ENCODE measurements around the gene VAMP2.

VAMP2 gene

DNA sequence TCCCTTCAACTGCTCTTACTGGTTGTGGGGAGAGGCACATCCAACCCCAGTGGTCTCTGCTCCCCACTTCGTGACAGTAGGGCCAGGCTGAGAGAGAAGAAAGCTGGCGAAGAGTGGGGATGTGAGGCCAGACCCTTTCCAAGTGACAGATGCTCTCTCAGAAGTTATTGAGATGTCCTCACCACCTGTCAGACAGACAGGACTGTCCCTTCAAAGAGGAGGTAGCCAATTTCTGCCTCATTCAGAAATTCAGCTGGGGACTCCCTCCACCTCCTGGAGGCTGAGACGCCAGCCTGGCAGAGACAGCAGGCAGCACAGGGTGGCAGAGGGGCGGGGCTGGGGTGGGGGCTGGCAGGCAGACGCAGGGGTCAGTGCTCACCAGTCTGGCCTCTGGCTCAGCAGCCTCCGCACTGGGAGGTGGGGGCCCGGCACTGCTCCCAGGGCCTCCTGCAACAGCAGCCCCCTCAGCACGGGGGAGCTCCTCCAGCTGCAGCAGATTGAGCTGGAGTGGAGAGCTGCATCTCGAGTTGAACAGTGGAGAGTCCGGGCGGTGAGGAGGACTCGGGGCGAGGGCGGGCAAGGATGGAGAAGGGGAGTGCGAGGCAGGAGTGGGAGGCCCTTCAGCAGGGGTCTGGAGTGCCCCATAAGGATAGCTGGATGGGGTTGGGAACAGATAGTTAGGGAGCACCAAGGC is 19.7 kb downstream of the VAMP2 start:
- no peak for DNase-seq (ENCODE audit: low spot score)

DNA sequence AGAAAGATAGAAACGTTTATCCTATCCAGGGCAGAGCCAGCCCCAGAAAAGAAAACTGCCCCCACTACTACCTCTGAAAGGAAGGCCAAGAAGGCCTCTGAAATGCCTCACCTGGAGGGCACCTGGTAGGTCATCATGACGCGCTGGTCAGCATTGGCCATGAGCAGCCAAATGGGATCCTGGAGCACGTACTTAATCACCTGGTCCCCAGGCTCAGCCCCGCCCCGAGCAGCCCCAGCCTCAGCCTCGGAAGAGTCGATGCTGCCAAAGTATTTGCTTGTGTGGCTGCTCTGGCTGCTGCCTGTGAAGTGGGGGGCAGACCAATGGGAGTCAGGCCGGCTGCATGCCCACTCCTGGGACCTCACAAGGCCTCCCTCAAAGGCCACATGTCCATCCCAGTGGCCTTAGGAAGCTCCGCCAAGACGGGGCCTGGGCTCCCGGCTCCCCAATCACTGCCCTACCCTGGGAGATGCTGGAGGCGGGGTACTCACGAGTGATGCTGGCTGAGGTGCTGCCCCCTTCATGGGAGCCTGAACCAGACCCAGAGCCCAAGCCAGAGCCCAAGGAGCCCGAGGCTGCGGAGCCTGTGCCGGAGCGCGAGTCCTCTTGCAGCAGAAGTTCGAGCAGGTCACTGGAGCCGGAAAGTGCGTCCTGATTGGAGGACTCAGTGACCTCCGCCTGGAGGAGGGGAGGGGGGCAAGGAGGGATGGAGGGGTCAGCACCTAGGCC is 20.4 kb downstream of the VAMP2 start:
- no peak for DNase-seq (ENCODE audit: low spot score)

DNA sequence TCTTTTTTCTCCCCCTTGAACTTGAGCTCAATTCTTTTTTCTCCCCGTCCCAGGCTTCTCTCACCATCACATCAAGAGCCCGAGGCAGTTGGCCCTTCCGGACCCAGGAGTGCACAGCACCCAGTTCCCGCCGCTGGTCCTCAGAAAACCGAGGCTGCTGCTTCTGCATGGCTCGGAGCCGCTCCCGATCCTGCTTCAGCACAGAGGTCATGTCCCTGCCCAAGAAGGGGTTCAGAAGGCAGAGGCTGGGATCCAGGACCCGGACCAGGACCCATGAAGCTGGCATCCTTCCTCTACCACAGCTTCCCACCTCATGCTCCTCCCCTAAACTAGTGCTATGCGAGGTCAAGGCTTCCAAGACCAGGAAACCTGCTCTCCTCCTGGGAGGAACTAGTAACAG is 21.0 kb downstream of the VAMP2 start:
- no peak for DNase-seq (ENCODE audit: low spot score)

DNA sequence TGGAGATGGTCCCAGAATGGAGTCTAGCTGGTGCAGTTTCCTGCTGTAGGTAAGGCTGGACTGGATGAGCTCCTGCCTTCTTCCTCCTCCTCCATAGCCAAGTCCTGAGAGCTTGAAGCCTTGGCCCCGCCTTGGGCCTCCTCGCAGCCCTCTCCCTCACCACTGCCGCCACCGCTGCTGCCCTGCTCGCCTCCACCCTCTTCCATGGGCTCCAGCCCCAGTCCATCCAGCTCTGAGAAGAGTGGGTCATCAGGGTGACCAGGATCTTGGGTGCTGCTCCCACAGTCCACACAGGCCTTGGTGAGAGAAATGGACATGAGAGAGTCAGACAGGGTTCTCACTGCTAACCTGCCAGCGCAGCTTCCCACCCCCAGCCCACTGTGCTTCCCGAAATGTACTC is 21.7 kb downstream of the VAMP2 start:
- DNase-seq (ENCODE audit: low spot score): no peak

DNA sequence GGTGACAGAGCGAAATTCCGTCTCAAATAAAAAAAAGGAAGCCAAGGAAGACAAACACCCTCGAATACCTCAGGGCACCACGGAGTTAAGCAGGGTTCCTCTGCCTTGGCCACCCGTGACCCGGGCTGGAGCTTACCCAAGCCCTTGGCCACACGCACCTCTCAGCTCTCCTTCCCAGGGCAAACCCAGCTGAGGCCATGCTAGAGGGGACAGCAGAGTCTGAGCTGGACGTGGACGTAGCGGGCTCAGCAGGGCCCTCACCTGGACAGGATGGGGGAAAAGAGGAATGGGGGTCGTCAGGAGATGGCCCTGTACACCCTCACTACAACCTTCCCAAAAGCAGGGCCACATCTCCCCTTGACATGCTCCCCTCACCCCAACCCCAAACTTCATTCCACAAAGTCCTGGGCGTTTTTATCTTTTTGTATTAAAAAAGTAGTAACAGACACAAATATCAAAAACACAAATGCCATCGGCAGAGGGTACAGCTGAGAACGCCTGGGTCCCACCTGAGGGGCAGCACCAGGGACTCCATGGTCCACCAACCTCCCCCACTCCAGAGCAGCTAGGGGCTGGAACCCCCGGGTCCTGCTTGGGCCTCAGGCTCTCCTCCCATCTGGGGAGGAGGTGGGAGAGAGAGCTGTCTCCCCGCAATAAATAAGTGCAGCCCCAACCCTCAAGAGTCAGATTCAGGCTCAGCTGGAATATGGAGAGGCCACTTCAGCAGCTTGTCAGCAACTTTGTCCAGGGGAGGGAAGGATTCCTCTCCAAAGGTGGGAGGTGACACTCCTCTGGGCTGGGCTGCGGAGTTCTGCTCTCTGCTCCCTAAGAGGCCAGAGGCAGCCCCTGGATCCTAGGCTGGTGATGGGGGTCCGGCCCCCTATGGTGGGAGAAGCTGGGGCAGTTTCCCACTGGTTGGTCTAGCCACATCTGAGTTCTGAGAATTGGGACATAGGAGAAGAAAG is 22.4 kb downstream of the VAMP2 start:
- no peak for DNase-seq (ENCODE audit: low spot score)

DNA sequence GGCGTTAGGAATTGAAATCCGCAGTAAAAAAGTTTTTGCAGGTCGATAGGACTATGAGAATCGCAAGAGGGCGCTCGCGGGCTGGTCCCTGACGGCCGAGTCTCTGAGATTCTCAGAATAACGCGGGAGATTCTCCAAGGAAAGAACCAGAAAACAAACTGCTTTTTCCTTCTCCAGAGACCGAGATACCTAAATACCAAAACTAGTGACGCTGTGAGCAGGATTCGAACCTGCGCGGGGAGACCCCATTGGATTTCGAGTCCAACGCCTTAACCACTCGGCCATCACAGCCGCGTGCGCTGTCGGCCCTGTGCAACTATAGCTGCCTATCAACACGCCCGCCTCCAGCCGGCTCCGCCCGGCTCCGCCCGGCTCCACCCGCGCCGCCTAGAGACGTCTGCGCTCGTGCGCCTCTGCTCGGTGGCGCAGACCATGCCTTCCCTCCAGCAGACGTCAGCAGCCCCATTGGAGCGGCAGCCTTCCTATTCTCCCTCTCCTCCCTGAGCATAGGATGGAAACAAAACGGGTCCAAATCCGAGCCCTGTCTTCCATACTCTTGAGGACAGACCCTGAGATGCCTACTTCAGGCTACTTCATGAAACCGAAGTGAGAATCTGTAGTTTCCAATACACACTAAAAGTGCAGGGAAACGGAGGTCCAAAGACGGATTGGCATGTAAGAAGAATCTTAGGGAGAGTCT is 23.9 kb downstream of the VAMP2 start:
- peak; percentile 88 for DNase-seq (ENCODE audit: low spot score)

DNA sequence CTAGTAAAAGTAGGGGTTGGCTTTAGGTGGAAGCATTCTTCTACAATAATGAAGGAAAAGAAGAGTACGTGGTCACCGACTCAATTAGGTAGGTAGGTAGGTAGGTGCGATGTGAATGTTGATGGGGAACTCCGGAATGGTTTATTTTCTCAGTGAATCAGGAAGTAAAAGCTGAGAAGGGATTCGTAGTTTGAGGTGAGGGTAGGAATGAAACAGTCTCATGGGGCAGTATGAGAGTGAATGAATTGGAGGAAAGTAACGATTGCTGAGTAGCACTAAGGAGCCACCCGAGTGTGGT is 24.4 kb downstream of the VAMP2 start:
- DNase-seq (ENCODE audit: low spot score): no peak

DNA sequence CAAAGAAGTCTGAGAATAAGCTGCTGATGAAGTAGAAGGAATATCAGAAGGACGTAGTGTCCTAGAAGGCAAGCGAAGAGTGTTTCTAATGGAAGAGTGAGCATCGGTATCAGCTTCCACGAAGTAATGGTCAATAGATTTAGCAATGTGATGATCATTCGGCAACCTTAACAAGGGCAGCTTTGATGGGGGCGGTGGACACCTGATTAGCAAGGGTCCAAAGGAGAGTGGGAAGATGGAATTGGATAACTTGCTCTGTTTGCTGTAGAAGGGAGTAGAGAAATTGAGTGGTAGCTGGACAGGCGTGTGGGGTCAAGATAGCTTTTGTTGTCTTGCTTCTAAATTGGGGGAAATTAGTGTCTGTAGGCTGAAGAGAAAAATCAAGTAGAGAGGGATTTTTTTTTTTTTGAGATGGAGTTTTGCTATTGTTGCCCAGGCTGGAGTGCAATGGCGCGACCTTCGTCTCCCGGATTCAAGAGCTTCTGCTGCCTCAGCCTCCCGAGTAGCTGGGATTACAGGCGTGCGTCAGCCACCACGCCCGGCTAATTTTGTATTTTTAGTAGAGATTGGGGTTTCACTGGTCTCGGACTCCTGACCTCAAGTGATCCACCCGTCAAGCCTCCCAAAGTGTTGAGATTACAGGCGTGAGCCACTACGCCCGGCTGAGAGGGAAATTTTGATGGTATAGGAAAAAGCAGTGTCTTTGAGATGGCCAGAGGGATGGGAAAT is 24.9 kb downstream of the VAMP2 start:
- no peak for DNase-seq (ENCODE audit: low spot score)

DNA sequence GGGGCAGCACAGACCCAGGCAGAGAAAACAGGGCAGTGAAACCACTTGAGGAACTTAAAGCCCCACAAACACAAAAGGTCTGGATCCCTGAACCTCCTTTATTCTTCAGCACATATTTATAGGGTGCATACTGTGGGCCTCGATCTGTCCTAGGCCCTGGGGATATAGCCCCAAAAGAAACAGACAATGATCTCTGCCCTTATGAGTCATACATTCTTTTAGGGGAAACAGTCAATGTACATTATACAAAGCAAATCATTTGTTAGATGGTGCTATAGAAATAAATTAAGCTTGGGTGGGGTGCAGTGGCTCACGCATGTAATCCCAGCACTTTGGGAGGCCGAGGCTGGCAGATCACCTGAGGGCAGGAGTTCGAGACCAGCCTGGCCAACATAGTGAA is 28.8 kb downstream of the VAMP2 start:
- DNase-seq (ENCODE audit: low spot score): no peak

DNA sequence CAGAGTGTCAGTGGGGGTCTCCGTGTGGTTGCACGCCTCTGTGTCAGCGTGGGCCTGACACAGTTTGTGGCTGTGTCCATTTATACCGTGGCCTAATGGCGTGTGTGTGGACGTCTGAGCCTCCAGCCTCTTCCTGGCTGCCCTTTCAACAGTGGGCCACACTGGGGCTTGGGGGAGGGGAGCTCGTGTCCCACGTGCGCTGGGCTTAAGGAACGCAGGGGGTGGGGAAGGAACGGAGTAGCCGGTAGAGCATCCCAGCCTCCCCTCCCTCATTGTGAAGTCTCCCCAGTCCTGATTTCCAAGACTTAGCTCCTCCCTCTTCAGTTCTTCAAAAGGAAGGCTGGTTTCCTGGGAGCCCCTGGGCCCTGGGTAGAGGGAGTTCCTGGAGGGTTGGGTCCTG is 29.3 kb downstream of the VAMP2 start:
- no peak for DNase-seq (ENCODE audit: low spot score)

DNA sequence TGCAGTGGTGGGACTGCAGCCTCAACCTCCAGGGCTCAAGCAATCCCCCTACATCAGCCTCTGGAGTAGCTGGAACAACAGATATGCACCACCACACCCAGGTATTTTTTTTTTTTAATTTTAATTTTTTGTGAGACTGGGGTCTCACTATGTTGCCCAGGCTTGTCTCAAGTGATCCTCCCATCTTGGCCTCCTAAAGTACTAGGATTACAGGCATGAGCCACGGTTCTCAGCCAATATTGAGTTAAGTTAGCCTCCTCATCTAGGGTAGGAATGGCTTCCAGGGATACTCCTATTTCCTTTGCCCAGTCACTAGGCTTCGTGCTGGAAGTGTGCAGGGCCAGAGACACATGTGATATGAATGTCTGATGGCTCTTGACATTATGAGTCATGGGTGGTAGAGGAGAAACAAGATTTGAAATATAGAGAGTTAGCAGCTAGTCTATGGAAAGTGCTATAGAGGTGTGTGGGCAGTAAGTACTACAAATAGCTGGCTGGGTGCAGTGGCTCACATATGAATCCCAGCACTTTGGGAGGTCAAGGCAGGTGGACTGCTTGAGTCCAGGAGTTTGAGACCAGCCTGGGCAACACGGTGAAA is 30.8 kb downstream of the VAMP2 start:
- no peak for DNase-seq (ENCODE audit: low spot score)

DNA sequence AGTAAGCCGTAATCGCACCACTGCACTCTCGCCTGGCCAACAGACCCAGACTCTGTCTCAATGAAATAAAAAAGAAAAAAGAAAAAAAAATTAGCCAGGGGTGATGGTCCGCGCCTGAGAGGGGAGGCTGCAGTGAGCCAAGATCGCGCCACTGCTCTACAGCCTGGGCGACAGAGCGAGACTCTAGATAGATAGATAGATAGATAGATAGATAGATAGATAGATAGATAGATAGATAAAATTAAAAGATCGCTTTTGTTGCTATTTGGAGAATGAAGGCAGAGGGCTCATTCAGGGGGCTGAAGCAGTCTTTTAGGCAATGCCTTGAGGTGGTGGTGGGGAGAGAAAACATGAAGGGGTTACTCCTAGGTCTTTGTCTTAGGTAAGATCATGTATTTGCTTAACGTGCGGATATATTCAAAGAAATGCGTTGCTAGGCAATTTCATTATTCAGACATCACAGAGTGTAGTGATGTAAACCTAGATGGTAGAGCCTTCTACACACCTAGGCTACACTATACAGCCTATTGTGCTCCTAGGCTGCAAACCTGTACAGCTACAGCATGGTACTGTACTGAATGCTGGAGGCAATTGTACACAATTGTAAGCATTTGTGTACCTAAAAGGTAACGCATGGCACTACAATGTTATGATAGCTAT is 34.5 kb downstream of the VAMP2 start:
- no peak for DNase-seq (ENCODE audit: low spot score)

DNA sequence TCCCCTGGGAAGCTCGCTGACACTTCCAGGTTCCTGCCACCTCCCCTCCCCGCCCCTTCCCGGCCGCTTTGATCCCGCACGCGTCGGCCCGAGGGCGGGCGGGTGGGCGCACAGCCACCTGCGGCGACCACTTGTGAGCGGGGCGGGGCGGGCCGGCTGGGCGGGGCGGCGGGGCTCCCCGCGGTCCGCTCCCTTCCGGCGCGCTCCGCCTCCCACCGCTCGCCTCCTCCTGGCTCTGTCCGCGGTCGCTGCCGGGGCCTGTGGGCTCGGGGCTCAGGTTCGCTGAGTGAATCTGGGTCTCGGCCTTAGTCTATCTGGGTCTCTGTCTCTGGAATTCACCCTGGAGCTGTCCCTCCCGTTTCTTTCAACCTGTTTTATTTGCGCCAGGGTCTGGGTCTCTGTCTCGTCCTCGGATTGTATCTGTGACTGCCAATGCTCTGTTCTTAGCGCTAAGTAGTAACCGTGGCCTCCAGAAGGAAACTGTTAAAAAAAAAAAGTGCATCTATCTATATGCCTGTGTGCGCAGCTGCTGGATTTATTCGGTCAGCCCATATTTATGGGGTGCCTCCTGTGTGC is 36.2 kb downstream of the VAMP2 start:
- no peak for DNase-seq (ENCODE audit: low spot score)

DNA sequence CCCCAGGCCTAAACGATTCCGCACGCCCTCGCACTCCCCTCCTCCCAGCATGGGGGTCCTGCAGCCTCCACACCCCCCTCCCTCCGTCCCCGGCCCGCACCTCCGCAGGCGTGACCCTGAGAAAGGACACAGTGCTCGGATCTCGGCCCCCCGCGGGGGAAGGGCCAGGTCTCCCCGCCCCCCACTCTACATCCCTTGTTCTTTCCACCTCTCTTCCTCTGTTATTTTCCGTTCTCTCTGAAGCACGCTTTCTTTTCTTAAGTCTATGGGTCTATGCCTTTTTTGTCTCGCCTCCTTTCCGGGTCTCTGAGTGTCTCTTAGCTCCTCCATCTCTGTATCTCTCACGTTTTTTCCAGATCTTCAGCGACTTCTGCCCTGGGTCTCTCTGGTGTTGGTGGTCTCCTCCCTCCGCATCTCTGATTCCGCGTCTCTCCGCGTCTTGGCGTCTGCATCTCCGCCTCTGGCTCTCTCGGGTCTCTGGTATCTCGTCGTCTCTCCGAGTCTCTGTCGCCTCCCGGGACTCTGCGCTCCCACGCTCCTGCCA is 36.7 kb downstream of the VAMP2 start:
- DNase-seq (ENCODE audit: low spot score): no peak

DNA sequence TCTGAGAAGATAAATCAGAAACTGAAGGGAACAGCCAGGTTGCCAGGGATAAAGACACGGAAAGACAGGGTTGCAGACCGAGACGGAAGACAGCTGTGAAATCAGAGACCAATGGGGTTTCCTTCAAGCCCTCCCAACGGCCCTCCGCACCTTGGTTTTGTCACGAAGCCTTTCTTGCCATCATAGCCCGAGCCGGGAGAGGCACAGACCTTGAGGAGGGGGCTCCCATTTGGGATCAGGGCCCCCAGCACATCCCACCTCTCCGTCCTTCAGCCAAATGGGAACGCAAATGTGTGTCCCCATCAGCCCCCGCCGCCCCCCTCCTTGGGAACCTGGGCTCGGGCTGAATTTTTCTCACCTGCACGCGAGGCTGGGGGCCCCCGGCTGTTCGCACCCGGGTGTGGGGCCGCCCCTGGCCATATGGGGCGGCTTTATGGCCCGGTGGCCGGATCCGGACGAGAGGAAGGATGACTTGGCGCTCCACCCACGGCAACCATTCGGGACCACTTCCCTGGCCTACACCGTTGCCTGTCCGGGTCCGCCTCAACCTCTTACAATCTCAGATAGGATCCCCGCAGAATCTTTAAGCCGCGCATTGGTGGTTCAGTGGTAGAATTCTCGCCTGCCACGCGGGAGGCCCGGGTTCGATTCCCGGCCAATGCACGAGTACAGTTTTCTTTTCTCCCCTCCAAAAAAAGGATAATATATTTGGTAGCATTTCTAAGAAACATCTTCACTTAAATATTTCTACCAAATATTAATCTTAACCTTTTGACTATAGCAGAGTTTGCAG is 37.4 kb downstream of the VAMP2 start:
- peak; percentile 74 for DNase-seq (ENCODE audit: low spot score)

DNA sequence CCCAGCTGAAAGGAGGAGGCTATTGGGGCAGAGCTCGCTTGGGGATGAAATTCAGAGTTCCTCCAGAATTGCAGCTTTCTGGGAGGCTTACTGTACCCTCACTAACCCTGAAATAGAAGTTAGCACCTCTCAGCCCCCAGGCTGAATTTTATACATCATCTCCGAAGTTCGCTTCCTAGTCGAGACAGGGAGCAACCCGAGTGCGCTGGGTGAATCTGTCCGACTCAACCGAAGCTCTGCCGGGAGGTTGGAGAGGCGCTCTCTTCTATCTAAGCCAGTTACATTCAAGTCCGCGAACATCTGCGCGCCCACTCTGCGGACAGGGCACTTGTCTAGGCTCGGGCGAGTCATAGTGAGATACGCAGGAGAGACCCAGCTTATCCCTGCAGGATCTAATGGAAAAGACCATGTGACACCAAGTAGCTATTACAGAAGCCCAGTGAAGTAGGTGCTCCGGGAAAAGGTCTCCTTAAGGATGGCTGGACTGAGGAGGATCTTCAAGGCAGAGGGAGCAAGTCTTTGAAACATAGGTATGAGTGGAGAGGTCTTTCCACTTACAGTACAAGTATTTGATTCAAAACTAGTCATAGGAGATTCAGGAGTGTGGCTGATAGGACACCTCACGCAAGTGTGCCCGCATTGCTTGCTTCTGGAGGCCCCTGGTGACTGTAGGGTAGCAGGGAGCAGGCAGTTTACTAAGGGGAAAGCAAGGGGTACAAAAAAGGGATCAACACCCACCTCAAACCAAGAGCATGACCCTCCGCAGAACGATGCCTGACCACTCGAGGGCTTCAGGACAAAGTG is 38.2 kb downstream of the VAMP2 start:
- no peak for DNase-seq (ENCODE audit: low spot score)

DNA sequence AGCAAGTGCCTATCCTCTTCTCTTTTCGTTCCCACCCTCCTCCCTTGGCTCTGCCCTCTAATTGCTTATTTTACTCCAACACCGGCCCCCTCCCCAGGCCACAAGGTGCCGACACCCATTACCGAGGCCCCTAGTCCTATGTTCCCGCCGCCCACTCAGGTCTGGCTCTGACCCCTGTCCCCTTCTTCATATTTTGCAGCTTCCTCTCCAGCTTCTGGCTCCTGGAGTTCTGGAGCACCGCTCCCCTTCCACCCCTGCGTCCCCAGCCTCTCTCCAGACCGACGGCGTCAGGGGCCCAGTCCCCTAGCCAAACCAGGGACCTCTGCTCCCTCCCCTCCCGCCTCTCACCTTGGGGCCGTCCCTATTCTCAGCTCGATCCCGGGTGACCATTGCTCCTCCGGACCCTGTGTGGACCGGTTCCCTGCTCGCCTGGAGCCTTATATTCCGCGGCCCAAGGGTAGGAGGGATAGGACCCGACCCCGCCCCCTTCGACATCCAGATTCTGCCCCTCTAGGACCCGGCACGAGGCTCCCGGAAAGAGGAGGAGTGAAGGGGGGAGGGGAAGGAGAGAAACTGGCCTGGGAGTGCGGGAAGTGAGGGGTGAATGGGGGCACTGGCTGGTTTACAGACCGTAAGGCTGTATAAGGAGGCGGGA is 38.9 kb downstream of the VAMP2 start, which contains the start of gene HES7:
Gene HES7, minus strand, starts transcription at position 412 of the 655 bp plus-strand sequence. Its CDS starts 22 bp downstream, at position 390.
- no peak for DNase-seq (ENCODE audit: low spot score)
